Stomach (tissue), 4 donors: ENCODE measurements around the gene ADRA2A.

Experiments used
- POLR2AphosphoS5 ChIP-seq, 3 donors: sonication (generic); formaldehyde crosslinking; IDR thresholded peaks; one replicate each; pipeline ENCODE4 v1.6.1; 2016; ENCODE audit warnings: antibody characterized with exemption in 3 of 3
- TF ChIP-seq, protein P1 (sequence below), 7 experiments: fragments of 450-650 bp in 4 of 7; fragments of 200-600 bp in 3 of 7; sonication (generic) in 3 of 7; IDR thresholded peaks; one replicate each; pipeline ENCODE4 v1.5.1; 2016 to 2019; ENCODE audit warnings: antibody characterized with exemption in 7 of 7, control low read depth in 2 of 7, mild to moderate bottlenecking in 1 of 7

DNA sequence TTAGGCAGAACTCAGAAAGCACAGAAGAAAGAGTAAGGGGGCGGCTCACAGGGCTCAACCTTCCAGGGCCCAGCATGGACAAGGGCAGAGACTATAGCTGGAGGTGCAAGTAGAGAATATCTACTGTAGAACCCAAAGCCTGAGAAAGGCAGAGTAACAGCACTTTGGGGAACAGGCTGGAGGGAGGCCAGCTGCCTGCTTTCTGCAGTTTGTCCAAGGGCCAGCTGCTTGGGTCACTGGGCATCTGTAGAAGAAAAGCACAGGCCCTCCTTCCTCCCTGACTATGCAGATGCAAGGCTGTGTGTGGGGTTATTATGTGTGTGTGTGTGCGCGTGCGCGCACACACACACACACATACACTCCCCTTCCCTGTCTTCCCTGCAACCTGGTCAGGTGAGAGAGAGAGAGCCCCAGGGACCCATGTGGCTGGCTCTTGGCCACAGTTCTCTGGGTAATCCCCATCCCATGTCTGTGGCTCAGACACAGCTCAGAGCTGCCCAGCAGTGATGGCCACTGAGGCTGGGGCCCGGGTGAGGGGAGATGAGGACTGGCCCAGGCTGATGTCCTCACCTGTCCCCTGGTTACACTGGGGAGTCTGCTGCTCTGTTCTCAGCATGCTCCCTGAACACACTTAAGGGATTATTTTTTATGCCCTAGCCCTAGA lies 9.0 kb downstream of the ADRA2A start:
- TF ChIP-seq, protein P1, sequence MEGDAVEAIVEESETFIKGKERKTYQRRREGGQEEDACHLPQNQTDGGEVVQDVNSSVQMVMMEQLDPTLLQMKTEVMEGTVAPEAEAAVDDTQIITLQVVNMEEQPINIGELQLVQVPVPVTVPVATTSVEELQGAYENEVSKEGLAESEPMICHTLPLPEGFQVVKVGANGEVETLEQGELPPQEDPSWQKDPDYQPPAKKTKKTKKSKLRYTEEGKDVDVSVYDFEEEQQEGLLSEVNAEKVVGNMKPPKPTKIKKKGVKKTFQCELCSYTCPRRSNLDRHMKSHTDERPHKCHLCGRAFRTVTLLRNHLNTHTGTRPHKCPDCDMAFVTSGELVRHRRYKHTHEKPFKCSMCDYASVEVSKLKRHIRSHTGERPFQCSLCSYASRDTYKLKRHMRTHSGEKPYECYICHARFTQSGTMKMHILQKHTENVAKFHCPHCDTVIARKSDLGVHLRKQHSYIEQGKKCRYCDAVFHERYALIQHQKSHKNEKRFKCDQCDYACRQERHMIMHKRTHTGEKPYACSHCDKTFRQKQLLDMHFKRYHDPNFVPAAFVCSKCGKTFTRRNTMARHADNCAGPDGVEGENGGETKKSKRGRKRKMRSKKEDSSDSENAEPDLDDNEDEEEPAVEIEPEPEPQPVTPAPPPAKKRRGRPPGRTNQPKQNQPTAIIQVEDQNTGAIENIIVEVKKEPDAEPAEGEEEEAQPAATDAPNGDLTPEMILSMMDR (IDR thresholded peaks at IDR 0.05), result no peak
- TF ChIP-seq POLR2AphosphoS5 (IDR thresholded peaks at IDR 0.05), result no peak
